HepG2 (cell line): ENCODE results near the gene TAPBP. TPM values are rescaled to one million over a fixed set of nuclear protein-coding genes. Genes with fewer than 3 reads are reported as not detected.

Experiments
- BCL3 ChIP-seq: sonication (generic); formaldehyde crosslinking; IDR thresholded peaks from 2 replicates; pipeline ENCODE4 v1.5.1; 2020; ENCODE audit warnings: mild to moderate bottlenecking, missing genetic modification reagents, moderate library complexity
- HOXD1 ChIP-seq: sonication (generic); formaldehyde crosslinking; IDR thresholded peaks from 2 replicates; pipeline ENCODE4 v1.5.0; 2020; ENCODE audit warnings: missing genetic modification reagents
- IRF2 ChIP-seq: IDR thresholded peaks from 2 replicates; pipeline ENCODE4 v1.6.1; 2018; ENCODE audit warnings: missing genetic modification reagents, missing compliant biosample characterization
- JARID2 ChIP-seq: sonication (generic); formaldehyde crosslinking; IDR thresholded peaks from 2 replicates; pipeline ENCODE4 v1.8.1; 2023; ENCODE audit warnings: missing genetic modification reagents, inconsistent platforms; ENCODE audit not compliant: insufficient replicate concordance
- MAFF ChIP-seq: IDR thresholded peaks from 2 replicates; pipeline ENCODE4 v1.6.1; 2011; ENCODE audit warnings: low read depth, low read length, improper control_type of control experiment
- MLLT10 ChIP-seq: sonication (generic); formaldehyde crosslinking; IDR thresholded peaks from 2 replicates; pipeline ENCODE4 v1.4.0; 2020; ENCODE audit warnings: missing genetic modification reagents
- NFYB ChIP-seq: sonication (generic); formaldehyde crosslinking; IDR thresholded peaks from 2 replicates; pipeline ENCODE4 v1.4.0; 2020; ENCODE audit warnings: missing genetic modification reagents
- POLR2G ChIP-seq: fragments of 200-400 bp; formaldehyde crosslinking; IDR thresholded peaks from 2 replicates; pipeline ENCODE4 v1.6.1; 2018; ENCODE audit warnings: mild to moderate bottlenecking, low read depth, low read length, moderate library complexity
- RNF219 ChIP-seq: sonication (generic); formaldehyde crosslinking; IDR thresholded peaks from 2 replicates; pipeline ENCODE4 v1.5.0; 2020; ENCODE audit warnings: mild to moderate bottlenecking, missing genetic modification reagents
- RXRB ChIP-seq: IDR thresholded peaks from 2 replicates; pipeline ENCODE4 v1.6.1; 2016; ENCODE audit warnings: borderline replicate concordance, missing genetic modification reagents, missing compliant biosample characterization
- SCMH1 ChIP-seq: sonication (generic); formaldehyde crosslinking; IDR thresholded peaks from 2 replicates; pipeline ENCODE4 v1.9.0; 2021; ENCODE audit warnings: missing genetic modification reagents, mild to moderate bottlenecking, borderline replicate concordance
- ZNF33B ChIP-seq: sonication (generic); formaldehyde crosslinking; IDR thresholded peaks from 2 replicates; pipeline ENCODE4 v1.5.1; 2020; ENCODE audit warnings: mild to moderate bottlenecking, missing genetic modification reagents
- ZNF362 ChIP-seq: sonication (generic); formaldehyde crosslinking; IDR thresholded peaks from 2 replicates; pipeline ENCODE4 v1.4.0; 2020; ENCODE audit warnings: missing genetic modification reagents, mild to moderate bottlenecking, borderline replicate concordance
- ZNF460 ChIP-seq: sonication (generic); formaldehyde crosslinking; IDR thresholded peaks from 2 replicates; pipeline ENCODE4 v1.5.1; 2020; ENCODE audit warnings: missing genetic modification reagents, mild to moderate bottlenecking, borderline replicate concordance
- ZNF768 ChIP-seq: sonication (generic); formaldehyde crosslinking; IDR thresholded peaks from 2 replicates; pipeline ENCODE4 v1.4.0; 2020; ENCODE audit warnings: missing genetic modification reagents
- polyA plus RNA-seq, 8 experiments: library from polyadenylated mRNA; depleted of rRNA in 3 of 8; stranded (reverse) in 7 of 8; unstranded in 1 of 8; fragments of >200 nt; fragmentation: Illumina TruSeq in 4 of 8; extraction: Trizol in 4 of 8; gene quantifications; 2 replicates each; pipeline versions ENCODE4 v1.2.1 to v1.2.3, GENCODE V29; 2011 to 2016; ENCODE audit warnings: low read depth in 4 of 8, missing spikeins in 1 of 8, mixed read lengths in 1 of 8; ENCODE audit not compliant: insufficient read depth in 1 of 8
- total RNA-seq, 5 experiments: library from RNA; depleted of rRNA; stranded (reverse); fragments of >200 nt; fragmentation: Illumina TruSeq; extraction: Trizol; gene quantifications; 2 replicates each; pipeline ENCODE4 v1.2.3, GENCODE V29; 2016; ENCODE audit warnings: low read depth in 1 of 5
- TF ChIP-seq, protein P1 (sequence below): sonication (generic); formaldehyde crosslinking; IDR thresholded peaks from 2 replicates; pipeline ENCODE4 v1.8.1; 2022; ENCODE audit warnings: low read depth, mild to moderate bottlenecking, missing genetic modification reagents
- TF ChIP-seq, protein P2 (sequence below): sonication (generic); formaldehyde crosslinking; IDR thresholded peaks from 2 replicates; pipeline ENCODE4 v1.4.0; 2020; ENCODE audit warnings: mild to moderate bottlenecking, missing genetic modification reagents
- TF ChIP-seq, protein P3 (sequence below): sonication (generic); formaldehyde crosslinking; IDR thresholded peaks from 2 replicates; pipeline ENCODE4 v1.8.0; 2023; ENCODE audit warnings: mild to moderate bottlenecking, missing genetic modification reagents
- TF ChIP-seq, protein P4 (sequence below): sonication (generic); formaldehyde crosslinking; conservative IDR thresholded peaks from 2 replicates; pipeline ENCODE4 v1.4.0; 2020; ENCODE audit warnings: missing genetic modification reagents

The TAPBP gene
- total and polyA plus RNA-seq, 2 of the 13 experiments (the other 11 are each of a cell fraction or from before 2014, with no cell fraction given): 27.4 to 32.3 TPM

DNA sequence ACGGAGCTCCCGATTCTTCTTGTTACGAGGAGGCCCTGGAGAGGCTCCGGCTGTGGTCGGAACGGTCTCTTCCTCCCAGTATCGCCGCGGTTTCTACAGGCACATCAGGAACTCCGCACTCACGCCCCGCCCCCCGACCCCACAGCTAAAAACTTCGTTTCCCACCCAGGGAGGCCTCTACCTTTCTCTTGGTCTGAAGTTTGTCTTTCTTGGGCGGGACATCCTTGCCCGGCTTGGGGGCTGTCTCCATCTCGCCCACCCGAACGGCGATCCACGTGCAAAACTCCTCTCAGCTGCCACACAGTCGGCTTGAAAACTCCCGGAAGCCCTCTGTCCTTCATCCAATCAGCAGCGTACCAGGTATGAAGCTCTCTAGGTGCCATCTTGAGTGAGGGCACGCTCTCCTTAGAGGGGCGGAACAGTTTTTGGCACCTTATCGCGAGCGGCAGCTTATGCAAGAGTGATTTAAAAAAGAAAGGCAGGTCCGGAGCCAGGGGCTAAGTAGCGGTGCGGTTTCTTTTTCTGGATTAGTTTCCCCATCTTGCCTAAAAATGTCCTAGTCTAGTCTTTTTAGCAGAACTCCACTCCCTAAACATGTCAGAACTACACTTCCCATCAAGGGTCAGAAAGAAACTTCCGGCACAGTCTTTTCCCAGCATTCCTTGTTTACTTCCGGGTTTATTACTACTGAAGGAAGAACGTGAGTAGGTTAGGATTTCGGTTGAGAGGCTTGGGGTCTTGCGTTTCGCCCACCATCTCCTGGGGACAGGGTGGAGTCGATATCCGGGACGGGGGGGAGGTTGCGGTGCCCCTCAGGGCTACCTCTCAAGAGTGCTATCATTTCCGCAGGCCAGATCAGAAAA is 24.7 kb downstream of the TAPBP start, which contains the start of the genes PFDN6 and WDR46 (continued):
- TF ChIP-seq, protein P1, sequence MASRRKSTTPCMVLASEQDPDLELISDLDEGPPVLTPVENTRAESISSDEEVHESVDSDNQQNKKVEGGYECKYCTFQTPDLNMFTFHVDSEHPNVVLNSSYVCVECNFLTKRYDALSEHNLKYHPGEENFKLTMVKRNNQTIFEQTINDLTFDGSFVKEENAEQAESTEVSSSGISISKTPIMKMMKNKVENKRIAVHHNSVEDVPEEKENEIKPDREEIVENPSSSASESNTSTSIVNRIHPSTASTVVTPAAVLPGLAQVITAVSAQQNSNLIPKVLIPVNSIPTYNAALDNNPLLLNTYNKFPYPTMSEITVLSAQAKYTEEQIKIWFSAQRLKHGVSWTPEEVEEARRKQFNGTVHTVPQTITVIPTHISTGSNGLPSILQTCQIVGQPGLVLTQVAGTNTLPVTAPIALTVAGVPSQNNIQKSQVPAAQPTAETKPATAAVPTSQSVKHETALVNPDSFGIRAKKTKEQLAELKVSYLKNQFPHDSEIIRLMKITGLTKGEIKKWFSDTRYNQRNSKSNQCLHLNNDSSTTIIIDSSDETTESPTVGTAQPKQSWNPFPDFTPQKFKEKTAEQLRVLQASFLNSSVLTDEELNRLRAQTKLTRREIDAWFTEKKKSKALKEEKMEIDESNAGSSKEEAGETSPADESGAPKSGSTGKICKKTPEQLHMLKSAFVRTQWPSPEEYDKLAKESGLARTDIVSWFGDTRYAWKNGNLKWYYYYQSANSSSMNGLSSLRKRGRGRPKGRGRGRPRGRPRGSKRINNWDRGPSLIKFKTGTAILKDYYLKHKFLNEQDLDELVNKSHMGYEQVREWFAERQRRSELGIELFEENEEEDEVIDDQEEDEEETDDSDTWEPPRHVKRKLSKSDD (CRISPR knock-in tag): no peak
- no peak for TF ChIP-seq HOXD1 (CRISPR knock-in tag)
- TF ChIP-seq IRF2: peak; percentile 29; the same call in 1 of the 2 replicates
- no peak for TF ChIP-seq SCMH1 (CRISPR knock-in tag)
- peak; percentile 32 for TF ChIP-seq RXRB (CRISPR knock-in tag)
- no peak for TF ChIP-seq ZNF460 (CRISPR knock-in tag)
- no peak for TF ChIP-seq BCL3 (CRISPR knock-in tag)
- no peak for TF ChIP-seq MLLT10 (CRISPR knock-in tag)
- no peak for TF ChIP-seq ZNF33B (CRISPR knock-in tag)
- TF ChIP-seq, protein P2, sequence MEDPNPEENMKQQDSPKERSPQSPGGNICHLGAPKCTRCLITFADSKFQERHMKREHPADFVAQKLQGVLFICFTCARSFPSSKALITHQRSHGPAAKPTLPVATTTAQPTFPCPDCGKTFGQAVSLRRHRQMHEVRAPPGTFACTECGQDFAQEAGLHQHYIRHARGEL (CRISPR knock-in tag): no peak
- TF ChIP-seq ZNF362 (CRISPR knock-in tag): no peak
- TF ChIP-seq POLR2G: peak; percentile 90
- TF ChIP-seq, protein P3, sequence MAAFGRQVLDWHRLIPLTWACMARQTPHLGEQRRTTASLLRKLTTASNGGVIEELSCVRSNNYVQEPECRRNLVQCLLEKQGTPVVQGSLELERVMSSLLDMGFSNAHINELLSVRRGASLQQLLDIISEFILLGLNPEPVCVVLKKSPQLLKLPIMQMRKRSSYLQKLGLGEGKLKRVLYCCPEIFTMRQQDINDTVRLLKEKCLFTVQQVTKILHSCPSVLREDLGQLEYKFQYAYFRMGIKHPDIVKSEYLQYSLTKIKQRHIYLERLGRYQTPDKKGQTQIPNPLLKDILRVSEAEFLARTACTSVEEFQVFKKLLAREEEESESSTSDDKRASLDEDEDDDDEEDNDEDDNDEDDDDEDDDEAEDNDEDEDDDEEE: no peak
- no peak for TF ChIP-seq JARID2 (CRISPR knock-in tag)
- TF ChIP-seq RNF219 (CRISPR knock-in tag): no peak
- TF ChIP-seq, protein P4, sequence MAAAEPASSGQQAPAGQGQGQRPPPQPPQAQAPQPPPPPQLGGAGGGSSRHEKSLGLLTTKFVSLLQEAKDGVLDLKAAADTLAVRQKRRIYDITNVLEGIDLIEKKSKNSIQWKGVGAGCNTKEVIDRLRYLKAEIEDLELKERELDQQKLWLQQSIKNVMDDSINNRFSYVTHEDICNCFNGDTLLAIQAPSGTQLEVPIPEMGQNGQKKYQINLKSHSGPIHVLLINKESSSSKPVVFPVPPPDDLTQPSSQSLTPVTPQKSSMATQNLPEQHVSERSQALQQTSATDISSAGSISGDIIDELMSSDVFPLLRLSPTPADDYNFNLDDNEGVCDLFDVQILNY (CRISPR knock-in tag): 0 out of 2 replicates have a peak, but pooled peaks have one; percentile 17
- TF ChIP-seq ZNF768 (CRISPR knock-in tag): 0 out of 2 replicates have a peak, but pooled peaks have one; percentile 36
- TF ChIP-seq NFYB (CRISPR knock-in tag): peak; percentile 92
- TF ChIP-seq MAFF: 0 out of 2 replicates have a peak, but pooled peaks have one; percentile 4
